Measurements from ENCODE around the gene SCARB1. TPM values are rescaled to one million over a fixed set of nuclear protein-coding genes. Genes with fewer than 3 reads are reported as not detected.

SCARB1 gene
- total RNA-seq, 1 donor from 2014 or later, result 21.5 TPM

- TF ChIP-seq CTCF (IDR thresholded peaks at IDR 0.05; ENCODE audit: unreplicated experiment), result no peak
- no peaks in the 10 kb centered on the region for H3K9me3 Mint-ChIP-seq (ENCODE audit: low read depth)
- peaks cover 5% of the 10 kb centered on the region for H3K27me3 Mint-ChIP-seq
- H3K4me3 Mint-ChIP-seq (ENCODE audit: low read depth), result no peak overlapping the region
- H3K36me3 Mint-ChIP-seq (ENCODE audit: insufficient read depth), result peaks cover 11% of the 10 kb centered on the region
- H3K4me1 Mint-ChIP-seq (ENCODE audit: low read depth), result peaks cover 7% of the 10 kb centered on the region
- peak overlapping the region; percentile 83 for H3K27ac Mint-ChIP-seq
- no peak for DNase-seq (ENCODE audit: low spot score, unreplicated experiment)
Measured at GRCh38 chr12:124797321-124797720, 66.3 kb downstream of the SCARB1 start.

- Mint-ChIP-seq H3K36me3 (ENCODE audit: insufficient read depth) (peaks cover 11% of the 10 kb centered on the region), H3K9me3 (ENCODE audit: low read depth) (no peaks in the 10 kb centered on the region), H3K4me3 (ENCODE audit: low read depth) (no peak overlapping the region), H3K27ac (peak overlapping the region; percentile 83), H3K4me1 (ENCODE audit: low read depth) (peaks cover 7% of the 10 kb centered on the region), H3K27me3 (peaks cover 5% of the 10 kb centered on the region)
- TF ChIP-seq CTCF (IDR thresholded peaks at IDR 0.05; ENCODE audit: unreplicated experiment), result no peak
- DNase-seq (ENCODE audit: low spot score, unreplicated experiment), result no peak
Measured at GRCh38 chr12:124796303-124796960, 67.2 kb downstream of the SCARB1 start.

GRCh38 chr12:124795081-124795948 lies 68.3 kb downstream of the SCARB1 start:
- H3K27me3 Mint-ChIP-seq, result peaks cover 5% of the 10 kb centered on the region
- H3K4me1 Mint-ChIP-seq (ENCODE audit: low read depth), result peaks cover 7% of the 10 kb centered on the region
- peaks cover 12% of the 10 kb centered on the region for H3K36me3 Mint-ChIP-seq (ENCODE audit: insufficient read depth)
- no peak overlapping the region for H3K4me3 Mint-ChIP-seq (ENCODE audit: low read depth)
- no peaks in the 10 kb centered on the region for H3K9me3 Mint-ChIP-seq (ENCODE audit: low read depth)
- TF ChIP-seq CTCF (IDR thresholded peaks at IDR 0.05; ENCODE audit: unreplicated experiment), result no peak
- H3K27ac Mint-ChIP-seq, result no peak overlapping the region
- no peak for DNase-seq (ENCODE audit: low spot score, unreplicated experiment)

- Mint-ChIP-seq H3K27me3 (peaks cover 5% of the 10 kb centered on the region), H3K27ac (no peak overlapping the region), H3K4me3 (ENCODE audit: low read depth) (no peak overlapping the region), H3K36me3 (ENCODE audit: insufficient read depth) (peaks cover 10% of the 10 kb centered on the region), H3K9me3 (ENCODE audit: low read depth) (no peaks in the 10 kb centered on the region), H3K4me1 (ENCODE audit: low read depth) (peaks cover 7% of the 10 kb centered on the region)
- no peak for DNase-seq (ENCODE audit: low spot score, unreplicated experiment)
- no peak for TF ChIP-seq CTCF (IDR thresholded peaks at IDR 0.05; ENCODE audit: unreplicated experiment)
Measured at GRCh38 chr12:124792961-124793441, 70.7 kb downstream of the SCARB1 start.

- Mint-ChIP-seq H3K27me3 (no peaks in the 10 kb centered on the region), H3K4me3 (ENCODE audit: low read depth) (no peak overlapping the region), H3K9me3 (ENCODE audit: low read depth) (no peaks in the 10 kb centered on the region), H3K27ac (no peak overlapping the region), H3K4me1 (ENCODE audit: low read depth) (peaks cover 6% of the 10 kb centered on the region), H3K36me3 (ENCODE audit: insufficient read depth) (peaks cover 5% of the 10 kb centered on the region)
- TF ChIP-seq CTCF (IDR thresholded peaks at IDR 0.05; ENCODE audit: unreplicated experiment), result no peak
- no peak for DNase-seq (ENCODE audit: low spot score, unreplicated experiment)
Measured at GRCh38 chr12:124792156-124792555, 71.5 kb downstream of the SCARB1 start.

All from progenitor cell of endocrine pancreas (in vitro differentiated cells).